GM19468 (cell line): ENCODE results near the gene PPM1H.
A peak's percentile ranks its signal among the peaks of the same experiment; 100 is the strongest.

Source experiments
- ATAC-seq: cut with Tn5 transposase; IDR thresholded peaks from one replicate; pipeline ENCODE4 v1.9.1; 2021; ENCODE audit warnings: mild to moderate bottlenecking, moderate library complexity, moderate number of reproducible peaks; ENCODE audit not compliant: unreplicated experiment; ENCODE audit errors: extremely low read depth

The PPM1H gene

DNA sequence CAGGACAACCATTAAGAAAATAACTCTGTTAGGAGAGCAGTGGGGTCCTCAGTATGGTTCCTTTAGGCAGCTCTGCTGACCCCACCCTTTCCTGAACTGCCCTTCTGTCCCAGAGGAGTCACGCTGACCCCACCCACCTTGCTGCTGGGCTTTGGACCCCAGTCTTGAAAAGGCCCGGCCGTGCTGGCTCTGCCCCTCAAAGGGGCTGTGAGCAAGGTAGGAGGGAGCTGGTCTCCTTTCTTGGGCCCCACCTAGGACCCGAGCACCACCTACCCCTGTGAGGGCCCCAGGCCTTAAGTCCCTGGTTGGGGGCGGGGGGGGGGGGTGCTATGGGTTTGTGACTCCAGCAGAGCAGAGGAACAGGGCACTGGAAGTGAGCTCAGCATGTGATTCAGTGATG is 297.3 kb downstream of the PPM1H start:
- ATAC-seq: no peak

DNA sequence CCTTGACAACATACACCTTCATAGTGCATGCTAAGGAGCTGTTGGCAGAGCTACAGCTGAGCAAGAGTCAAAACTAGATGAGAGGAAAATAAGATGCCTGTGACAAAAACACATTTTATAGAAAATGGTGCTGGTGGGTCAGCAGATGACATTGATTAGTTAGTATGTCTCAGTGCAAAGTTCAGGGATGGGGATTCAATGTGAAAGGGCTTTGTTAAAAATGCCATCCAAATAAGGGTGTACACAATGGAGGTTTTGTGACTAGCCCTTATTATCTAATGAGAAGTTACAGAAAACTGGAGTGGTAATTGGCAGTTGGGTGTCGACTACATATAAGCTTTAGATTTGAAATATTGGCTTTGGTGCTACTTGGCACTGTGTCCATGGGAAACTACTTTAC is 299.3 kb downstream of the PPM1H start:
- no peak for ATAC-seq

DNA sequence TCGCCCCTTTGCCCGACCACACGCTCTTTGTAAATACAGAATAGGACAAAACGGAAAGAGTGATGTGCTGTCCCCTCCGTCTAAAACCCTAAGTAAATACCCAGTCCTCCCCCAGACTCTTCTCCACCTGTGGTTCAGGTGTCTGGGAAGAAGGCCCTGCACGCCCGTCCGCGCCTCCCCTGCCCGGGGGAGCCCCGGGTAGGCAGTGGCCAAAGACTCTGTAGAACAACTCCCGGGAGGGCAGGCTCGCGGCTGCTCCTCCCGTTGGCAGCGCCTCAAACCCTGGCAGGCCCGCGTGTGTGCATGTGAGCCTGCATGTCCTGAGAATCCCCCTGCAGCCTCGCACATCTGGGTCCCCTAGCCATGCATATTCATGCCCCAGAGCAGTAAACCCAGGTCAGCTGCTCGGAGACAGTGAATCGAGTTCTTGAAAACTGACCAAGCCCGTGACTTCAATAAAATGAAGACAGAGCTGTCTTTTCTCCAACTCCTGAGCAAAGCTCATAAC is 302.5 kb downstream of the PPM1H start:
- peak; percentile 0 for ATAC-seq

DNA sequence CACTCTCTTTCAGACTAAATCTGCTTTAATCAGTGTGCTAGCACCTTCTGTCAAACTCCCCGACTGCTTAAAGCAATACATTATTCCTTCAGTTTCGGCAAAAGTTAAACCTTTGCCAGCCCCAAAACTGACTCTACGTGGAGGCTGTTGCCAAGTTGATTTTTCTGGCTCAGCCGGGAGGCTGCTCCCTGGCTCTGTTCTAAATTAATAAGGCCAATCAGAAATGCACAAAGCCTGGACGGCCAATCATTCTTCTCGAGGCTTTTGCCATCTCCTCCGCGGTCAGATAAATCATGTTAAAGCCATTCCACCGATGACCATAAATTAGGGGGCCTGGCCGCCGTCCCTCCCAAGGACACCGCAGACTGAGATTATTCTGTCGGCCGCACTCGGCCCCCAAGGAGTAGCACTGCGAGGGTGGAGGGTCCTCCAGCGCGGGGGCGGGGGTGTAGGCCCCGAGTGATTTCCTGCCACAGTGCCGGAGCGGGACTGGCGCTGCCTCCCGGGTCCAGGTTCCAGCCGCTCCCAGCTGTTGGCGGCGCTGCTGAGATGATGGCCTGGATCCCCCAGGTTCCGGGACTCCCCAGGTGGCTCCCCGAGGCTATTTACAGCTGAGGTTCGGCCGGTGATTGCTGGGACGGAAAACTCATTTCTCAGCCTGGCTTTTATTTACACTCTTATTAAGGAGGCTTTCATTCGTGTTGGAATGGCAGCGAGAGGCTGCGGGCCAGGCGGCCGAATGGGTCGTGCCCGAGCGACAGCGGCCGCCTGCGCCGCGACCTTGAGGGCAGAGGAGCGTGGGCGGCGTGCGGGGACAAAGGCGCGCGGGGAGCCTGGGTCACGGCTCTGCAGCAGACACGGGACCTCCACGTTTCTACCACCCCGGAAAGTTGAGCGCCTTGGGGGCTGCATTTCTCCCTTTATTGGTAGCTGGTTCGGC is 303.2 kb downstream of the PPM1H start:
- peak; percentile 20 for ATAC-seq

DNA sequence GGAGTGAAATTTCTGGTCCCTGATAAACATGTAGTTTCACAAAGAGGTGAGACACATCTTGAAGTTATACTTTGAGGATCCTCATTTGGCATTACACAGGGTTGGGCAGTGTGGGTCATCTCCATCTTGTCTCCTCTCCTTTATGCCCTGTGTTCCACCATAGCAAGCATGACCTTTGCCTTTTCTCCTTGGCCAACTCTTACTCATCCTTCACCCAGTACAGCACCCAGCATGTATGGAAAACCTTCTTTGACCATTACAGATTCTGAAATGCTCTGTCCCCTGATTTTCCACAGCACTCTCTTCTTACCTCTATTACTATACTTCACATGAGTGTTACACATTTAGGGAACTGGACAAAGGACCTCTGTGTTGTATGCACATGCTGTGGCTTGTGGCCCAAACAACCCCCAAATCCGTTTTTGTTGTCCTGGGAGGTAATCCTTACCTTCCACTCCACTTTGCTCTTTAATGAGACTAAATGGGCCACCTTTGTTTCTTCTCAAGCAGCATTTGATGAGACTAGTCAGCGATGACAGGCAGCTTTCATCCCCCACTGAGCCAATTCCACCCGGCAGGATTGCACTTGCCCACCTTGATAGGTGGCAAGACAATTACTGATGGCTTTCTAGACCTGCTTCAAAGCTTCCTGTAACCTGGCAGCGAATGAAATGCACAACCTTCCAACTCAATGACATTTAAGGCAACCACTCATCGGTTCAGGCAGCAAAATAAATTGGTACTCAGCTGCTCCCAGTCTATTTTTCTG is 304.8 kb downstream of the PPM1H start:
- no peak for ATAC-seq

DNA sequence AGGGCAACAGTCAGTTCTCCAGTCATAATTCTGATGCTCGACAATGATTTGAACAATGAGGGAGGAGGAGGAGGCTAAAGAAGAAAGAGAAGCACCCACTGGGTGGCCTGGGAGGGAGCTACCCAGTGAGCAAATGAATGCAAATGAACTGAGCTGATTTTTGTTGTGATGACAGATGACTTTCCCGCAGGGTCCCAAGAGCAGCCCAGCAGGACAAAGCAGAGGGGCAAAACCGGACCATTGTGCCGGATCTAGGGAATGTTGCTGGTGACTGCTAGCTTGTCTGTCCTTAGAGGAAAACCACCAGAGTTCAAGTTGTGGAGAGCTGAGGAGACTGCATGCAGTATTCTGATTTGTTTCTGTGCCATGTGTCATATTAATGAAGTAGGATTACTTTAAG is 305.5 kb downstream of the PPM1H start:
- ATAC-seq: no peak

DNA sequence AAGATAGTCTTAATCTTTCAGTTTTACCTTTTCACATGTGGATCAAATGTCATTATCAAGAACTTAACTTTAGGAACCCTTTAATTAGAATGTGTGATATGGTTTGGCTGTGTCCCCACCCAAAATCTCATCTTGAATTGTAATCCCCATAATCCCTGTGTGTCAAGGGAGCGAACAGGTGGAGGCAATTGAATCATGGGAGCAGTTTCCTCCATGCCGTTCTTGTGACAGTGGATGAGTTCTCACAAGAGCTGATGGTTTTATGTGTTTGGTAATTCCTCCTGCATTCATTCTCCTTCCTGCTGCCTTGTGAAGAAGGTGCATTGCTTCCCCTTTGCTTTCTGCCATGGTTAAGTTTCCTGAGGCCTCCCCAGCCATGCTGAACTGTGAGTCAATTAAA is 307.8 kb downstream of the PPM1H start:
- ATAC-seq: no peak

DNA sequence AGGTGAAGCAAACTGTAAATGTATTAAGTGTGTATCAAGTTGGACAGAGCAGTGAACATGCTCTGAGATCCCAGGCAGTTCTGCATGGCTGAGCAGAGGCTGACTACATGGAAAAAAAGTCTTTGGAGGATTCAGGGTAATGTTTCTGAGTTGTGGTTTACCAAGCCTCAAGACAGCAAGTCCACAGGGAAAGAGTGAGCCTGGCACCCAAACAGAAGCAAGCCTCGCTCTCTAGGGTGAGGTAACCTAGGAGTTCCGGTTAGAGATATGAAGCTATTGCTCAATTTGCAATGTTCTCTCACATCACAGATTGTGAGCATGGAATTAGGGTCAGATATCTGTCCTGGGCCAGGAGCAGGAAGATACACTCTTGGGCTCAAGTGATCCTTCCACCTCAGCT is 309.7 kb downstream of the PPM1H start:
- no peak for ATAC-seq

DNA sequence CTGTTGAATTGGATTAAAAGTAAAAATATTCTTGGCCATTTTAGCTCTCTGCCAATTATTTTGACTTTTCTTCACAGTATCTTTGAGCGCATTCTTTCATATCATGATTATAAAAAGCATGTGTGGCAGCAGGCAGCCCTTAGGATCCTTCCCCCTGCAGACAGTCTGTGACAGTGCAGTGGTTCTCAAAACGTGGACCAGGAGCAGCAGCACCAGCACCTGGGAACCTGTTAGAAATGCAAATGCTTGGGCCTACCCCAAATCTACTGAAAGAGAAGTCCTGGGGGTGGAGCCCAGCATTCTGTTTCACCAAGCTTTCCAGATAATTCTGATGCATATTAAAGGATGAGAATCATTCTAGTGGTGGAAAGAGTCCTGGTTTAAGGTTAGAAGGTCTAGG is 312.8 kb downstream of the PPM1H start:
- no peak for ATAC-seq

DNA sequence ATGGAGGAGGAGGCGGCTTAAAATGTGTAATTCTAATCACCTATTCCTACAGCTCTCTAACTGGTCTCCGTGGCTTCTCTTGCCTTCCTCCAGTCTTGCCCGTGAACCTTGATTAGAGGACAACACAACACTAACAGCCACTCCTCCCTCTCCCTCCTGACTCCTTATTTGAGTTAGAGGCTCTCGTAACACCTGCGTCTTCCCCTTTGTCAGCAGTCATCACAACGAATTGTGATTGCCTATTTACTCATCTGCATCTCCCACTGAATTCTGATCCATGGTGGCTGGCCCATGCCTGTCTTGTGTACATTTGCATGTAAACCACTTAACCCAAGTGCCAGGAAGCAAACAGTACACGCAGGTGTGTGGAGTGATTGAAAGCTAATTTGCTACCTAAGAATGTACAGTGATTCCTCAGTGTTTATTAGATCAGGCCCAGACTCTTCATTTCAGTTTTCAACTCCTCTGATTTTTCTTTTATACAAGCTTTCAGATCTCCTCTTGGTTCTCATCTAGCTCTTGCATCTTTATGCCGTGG is 313.8 kb downstream of the PPM1H start:
- no peak for ATAC-seq

DNA sequence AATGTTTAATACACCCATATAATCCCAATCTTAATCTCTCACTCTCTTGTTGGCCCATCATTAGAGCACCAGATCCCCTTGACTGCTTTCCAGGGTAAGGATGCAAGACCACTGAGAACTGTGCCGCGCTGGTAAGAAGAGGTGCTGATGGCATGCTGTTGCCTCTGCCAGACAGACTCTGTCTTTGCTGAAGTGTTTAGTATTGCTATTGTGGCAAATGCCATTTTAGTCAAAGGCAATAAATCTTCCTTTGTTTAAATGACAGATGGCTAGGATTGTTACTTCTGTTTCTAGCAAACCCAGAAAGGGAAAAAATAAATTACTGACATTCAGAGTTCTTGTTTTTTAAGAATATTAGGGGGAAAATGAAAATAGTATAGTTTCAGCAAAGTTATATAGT is 316.0 kb downstream of the PPM1H start:
- ATAC-seq: no peak

DNA sequence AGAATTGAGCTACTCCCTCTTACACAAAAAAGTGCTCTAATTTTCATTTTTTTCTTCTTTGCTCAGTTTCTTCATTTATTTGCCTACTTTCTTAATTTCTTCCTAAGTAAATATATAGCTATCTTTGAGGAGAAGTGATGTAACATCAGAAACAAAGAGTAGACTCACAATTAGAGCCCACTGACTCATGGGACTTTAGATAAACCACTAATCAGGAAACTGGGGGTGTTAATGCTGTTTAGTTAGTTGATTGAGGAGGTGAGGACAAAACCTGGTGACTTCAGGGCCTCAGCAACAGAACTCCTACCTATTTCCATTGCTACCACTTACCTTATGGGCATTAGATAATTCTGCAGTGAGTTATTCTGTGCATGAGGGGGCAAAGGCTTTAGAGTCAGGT is 316.6 kb downstream of the PPM1H start:
- ATAC-seq: no peak

DNA sequence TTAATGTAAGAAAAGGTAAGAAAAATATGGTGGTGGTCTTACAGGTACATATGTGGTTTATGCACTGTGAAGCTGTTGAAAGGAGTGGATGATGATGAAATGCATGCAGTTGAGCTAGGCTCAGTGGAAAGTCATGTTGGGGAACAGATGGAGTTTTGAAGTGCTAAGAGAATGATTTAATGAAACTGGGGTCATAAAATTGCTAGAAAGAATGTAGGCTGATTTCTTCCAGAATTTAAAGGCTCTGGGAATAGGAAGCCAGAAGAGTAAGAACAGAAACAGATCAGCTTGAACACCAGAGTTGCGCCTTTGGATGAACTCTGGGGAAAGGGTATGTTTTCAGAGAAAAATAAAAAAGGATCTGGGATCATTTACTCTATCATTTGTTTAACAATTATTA is 321.9 kb downstream of the PPM1H start:
- no peak for ATAC-seq

DNA sequence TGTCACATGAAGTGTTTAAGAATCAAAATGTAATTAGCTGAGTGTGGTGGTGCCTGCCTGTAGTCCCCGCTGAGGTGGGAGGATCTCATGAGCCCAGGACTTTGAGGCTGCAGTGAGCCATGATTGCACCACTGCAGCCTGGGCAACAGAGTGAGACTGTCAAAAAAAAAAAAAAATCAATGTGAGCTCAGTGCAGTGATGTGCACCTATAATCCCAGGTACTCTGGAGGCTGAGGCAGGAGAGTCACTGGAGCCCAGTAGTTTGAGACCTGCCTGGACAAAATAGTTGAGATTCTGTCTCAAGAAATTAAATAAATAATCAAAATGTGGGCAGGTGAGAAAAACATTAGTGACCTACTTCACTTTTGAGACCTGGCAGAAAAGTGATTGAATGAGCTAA is 328.3 kb downstream of the PPM1H start:
- no peak for ATAC-seq

DNA sequence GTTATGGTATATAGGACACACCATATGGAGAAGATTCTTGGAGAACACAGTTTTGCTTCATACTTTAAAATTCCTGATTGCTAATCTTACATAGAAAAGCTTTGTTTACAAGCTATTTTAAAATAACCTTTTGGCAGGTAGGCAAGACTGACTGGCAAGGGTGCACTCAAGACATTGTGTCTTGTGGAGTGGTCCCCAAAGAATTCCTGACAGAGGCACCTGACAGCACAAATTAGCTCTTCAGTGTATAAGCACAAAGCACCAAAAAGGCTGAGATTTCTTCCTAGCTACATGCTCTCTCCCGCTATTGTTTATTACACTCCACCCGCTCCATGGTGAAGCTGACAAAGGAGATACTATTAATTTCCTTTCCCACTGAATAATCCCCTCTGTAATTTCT is 329.0 kb downstream of the PPM1H start:
- no peak for ATAC-seq

DNA sequence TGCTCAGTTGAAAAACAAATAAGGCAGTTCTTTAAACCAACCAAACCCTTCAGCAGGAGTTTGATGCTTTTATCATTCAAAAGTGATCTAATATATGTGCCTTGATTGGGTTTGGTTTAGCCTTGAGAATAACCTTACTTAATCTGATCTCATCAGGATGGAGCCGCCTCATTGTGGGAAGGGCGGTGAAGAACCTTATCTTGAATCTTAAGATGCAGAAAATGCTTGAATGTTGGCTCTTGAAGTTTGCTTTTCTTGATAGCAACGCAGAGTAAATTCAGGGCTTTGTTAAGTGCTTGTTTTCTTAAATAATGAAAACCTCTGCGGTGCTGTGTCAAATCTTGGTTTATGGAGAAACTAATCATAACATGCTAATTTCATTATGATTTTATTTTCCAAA is 330.1 kb downstream of the PPM1H start:
- ATAC-seq: no peak

DNA sequence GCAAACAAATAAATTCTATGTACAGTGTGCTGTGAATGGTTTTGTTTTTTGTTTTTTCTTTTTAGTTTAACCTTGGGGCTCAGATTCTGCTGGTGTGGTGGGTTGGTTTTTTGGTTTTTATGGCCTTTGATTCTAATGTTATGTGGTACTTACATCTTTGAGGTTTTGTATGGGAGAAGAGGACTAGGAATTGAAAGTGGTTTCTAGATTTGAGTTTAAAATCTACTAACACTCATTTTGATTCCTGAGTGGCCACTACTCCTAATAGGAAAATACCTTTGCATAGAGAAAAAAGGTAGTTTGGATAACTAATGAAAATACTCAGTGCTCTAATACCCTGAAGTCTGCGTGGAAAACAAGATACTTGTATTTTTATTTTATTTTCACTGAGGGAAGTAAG is 330.6 kb downstream of the PPM1H start:
- ATAC-seq: no peak

DNA sequence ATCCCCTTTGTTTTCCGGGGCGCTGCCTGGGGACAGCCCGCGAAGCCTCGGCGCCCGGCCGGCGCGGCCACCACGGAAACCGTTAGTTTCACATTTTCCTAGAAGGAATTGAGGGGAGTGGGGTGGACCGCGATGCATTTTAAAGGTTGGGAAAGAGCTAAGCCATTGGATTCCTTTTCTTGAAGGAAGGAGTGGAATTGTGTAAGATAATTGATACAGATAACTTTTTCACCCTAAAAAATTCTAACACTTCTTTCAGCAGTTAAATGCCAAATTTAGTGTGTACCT is 331.2 kb downstream of the PPM1H start:
- ATAC-seq: no peak

DNA sequence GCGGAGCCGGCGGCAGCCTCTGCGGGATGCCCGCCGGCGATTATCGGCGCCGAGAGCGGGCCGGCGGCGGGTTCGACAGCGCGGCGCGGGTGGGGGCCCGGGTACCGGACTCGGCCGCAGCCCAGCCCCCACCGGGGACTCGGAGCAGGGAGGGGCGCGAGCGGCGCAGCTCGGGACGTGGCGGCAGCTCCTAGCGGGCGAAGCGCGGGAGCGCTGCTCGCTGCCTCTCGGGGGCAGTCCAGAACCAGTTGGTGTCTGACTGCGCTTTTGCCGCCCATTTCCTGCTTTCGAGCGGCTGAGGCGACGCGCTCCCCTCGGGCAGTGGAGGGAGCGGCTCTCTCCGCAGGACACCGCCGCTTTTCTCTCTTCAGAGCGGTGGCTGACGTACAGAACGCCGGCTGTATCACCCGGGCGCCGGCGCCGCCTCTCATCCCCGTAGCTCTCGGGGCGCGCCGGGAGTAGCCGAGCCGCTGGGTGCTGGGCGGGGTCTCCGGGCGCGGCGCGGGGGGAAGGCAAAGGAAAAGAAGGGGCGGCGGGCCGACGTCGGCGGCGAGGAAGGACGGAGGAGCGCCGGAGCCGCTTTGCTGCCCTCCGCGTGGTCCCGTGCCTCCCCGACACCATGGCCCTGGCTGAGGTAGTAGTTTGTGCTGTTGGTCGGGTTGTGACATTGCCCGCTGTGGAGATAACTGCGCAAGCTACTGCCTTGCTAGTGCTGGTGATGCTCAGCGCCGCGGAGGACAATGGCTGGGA is 331.7 kb downstream of the PPM1H start:
- peak; percentile 72 for ATAC-seq

DNA sequence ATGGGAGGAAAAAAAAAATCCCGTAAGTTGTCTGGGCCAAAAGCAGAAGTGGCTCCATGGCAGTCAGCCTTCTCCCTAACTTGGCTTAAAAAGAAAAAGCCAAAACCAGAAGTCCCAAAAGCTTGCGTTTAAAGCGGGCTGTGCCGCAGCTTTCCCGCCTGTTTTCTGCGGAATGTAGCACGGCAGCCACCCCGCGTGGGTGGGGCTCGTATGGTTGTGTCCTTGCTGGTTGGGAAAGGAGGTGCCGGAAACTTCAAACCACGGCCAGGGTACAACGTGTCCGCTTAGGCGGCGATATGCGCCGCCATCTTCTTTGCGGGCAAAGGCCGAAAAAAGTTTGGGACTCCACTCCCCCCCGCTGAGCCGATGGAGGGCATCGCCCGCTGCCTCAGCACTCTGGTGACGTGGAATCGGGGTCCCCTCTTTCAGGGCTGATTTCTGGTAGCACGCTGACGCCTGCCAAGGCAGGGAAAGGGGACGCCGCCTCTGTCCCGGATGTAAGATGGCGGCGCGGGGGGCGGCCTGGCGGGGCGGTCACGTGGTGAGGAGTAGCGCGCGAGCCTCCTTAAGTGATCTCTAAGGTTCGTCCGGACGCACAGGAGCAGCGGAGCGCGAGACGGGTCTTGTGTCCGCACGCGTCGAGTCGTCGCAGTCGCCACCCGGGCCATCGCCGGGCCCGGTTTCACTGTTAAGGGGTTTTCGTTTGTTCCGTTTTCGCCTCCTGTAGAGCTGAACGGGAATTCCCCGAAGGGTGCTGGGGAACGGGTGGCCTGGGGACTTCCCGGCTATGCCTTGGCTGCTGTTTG is 332.5 kb downstream of the PPM1H start:
- peak; percentile 51 for ATAC-seq
